SK-N-SH (cell line): ENCODE data around the gene ANGPTL8. TPM values are rescaled to one million over a fixed set of nuclear protein-coding genes. Genes with fewer than 3 reads are reported as not detected.

Experiments
- CTCF ChIA-PET: fragments of 300-600, 350-600 bp; formaldehyde crosslinking; extraction: SDS; loops from one replicate; lab custom pipeline; 2021; lab: Yijun Ruan, JAX
- POLR2A ChIA-PET: fragments of 350-600 bp; sonication (Branson Sonifier 250); formaldehyde crosslinking; extraction: SDS; loops from one replicate; lab custom pipeline; 2020; ENCODE audit warnings: antibody characterized with exemption, inconsistent platforms; lab: Yijun Ruan, JAX
- DNase-seq: peaks from one replicate; pipeline ENCODE4 v3.0.0; 2012
- H2AFZ ChIP-seq: fragments of 200-600 bp; sonication (generic); 2 replicates; pipeline ENCODE4 v1.8.1; 2016; ENCODE audit warnings: antibody characterized with exemption, mild to moderate bottlenecking, low read depth
- H3F3A ChIP-seq: fragments of 200-600 bp; sonication (generic); replicated peaks from 2 replicates; pipeline ENCODE3; 2016; ENCODE audit warnings: antibody characterized with exemption, mild to moderate bottlenecking; ENCODE audit not compliant: insufficient read depth
- H3K27ac ChIP-seq, 2 experiments: fragments of 200-500 bp in 1 of 2; fragments of 200-600 bp in 1 of 2; sonication (Bioruptor generic) in 1 of 2; sonication (generic), shearing (Covaris generic) in 1 of 2; 2 replicates each; pipeline versions ENCODE4 v1.5.1 to v1.6.1; 2014 to 2016; ENCODE audit warnings: low read depth in 2 of 2, inconsistent platforms in 1 of 2, low read length in 1 of 2, mild to moderate bottlenecking in 1 of 2, mixed read lengths in 1 of 2
- H3K27me3 ChIP-seq: fragments of 200-600 bp; sonication (generic), shearing (Covaris generic); 2 replicates; pipeline ENCODE4 v1.6.1; 2016; ENCODE audit warnings: mixed run types; ENCODE audit not compliant: insufficient read depth
- H3K36me3 ChIP-seq, 2 experiments: fragments of 200-500 bp in 1 of 2; fragments of 200-600 bp in 1 of 2; sonication (Bioruptor generic) in 1 of 2; sonication (generic) in 1 of 2; replicated peaks in 1 of 2; 2 replicates each; pipeline versions ENCODE3 to v1.5.1; 2014 to 2016; ENCODE audit warnings: low read length in 1 of 2, mild to moderate bottlenecking in 1 of 2; ENCODE audit not compliant: insufficient read depth in 2 of 2, control insufficient read depth in 1 of 2
- H3K4me1 ChIP-seq, 2 experiments: fragments of 200-500 bp in 1 of 2; fragments of 200-600 bp in 1 of 2; sonication (Bioruptor generic) in 1 of 2; sonication (generic), shearing (Covaris generic) in 1 of 2; 2 replicates each; pipeline versions ENCODE4 v1.5.1 to v1.6.1; 2014 to 2016; ENCODE audit warnings: low read depth in 1 of 2, low read length in 1 of 2, mixed run types in 1 of 2; ENCODE audit not compliant: insufficient read depth in 2 of 2, control insufficient read depth in 1 of 2
- H3K4me2 ChIP-seq: fragments of 200-600 bp; sonication (generic), shearing (Covaris generic); 2 replicates; pipeline ENCODE4 v1.6.1; 2017; ENCODE audit warnings: mixed run types
- H3K4me3 ChIP-seq, 2 experiments: fragments of 200-500 bp in 1 of 2; fragments of 200-600 bp in 1 of 2; sonication (Bioruptor generic) in 1 of 2; sonication (generic), shearing (Covaris generic) in 1 of 2; 2 replicates each; pipeline versions ENCODE4 v1.5.1 to v1.8.1; 2014 to 2016; ENCODE audit warnings: low read depth in 2 of 2, inconsistent platforms in 1 of 2, low read length in 1 of 2, mild to moderate bottlenecking in 1 of 2, mixed read lengths in 1 of 2, moderate library complexity in 1 of 2
- H3K79me2 ChIP-seq: fragments of 200-600 bp; sonication (generic); 2 replicates; pipeline ENCODE4 v1.8.1; 2017; ENCODE audit warnings: mild to moderate bottlenecking; ENCODE audit not compliant: insufficient read depth
- H3K9ac ChIP-seq: fragments of 200-600 bp; sonication (generic); 2 replicates; pipeline ENCODE4 v1.6.1; 2017; ENCODE audit warnings: mixed run types
- H3K9me2 ChIP-seq: fragments of 200-600 bp; sonication (generic); 2 replicates; pipeline ENCODE4 v1.6.1; 2017; ENCODE audit warnings: mixed run types
- H3K9me3 ChIP-seq: fragments of 200-600 bp; sonication (generic); 2 replicates; pipeline ENCODE4 v1.6.1; 2017; ENCODE audit warnings: mixed run types, mild to moderate bottlenecking, moderate library complexity
- H4K20me1 ChIP-seq: fragments of 200-600 bp; sonication (generic); 2 replicates; pipeline ENCODE4 v1.6.1; 2017; ENCODE audit warnings: mild to moderate bottlenecking, mixed run types; ENCODE audit not compliant: insufficient read depth
- CHD2 ChIP-seq: fragments of 150-350 bp; IDR thresholded peaks from 2 replicates; pipeline ENCODE4 v1.6.1; 2018; ENCODE audit warnings: low read length; ENCODE audit not compliant: partially characterized antibody
- ELF1 ChIP-seq: IDR thresholded peaks from 2 replicates; pipeline ENCODE4 v1.4.0; 2012
- EP300 ChIP-seq, 2 experiments: IDR thresholded peaks; 2 replicates each; pipeline versions ENCODE4 v1.4.0 to v1.6.1; 2012; ENCODE audit warnings: borderline replicate concordance in 1 of 2, low read depth in 1 of 2, low read length in 1 of 2
- EZH2phosphoT487 ChIP-seq: fragments of 200-600 bp; sonication (generic); IDR thresholded peaks from 2 replicates; pipeline ENCODE4 v1.6.1; 2017; ENCODE audit warnings: low read depth, mixed run types, mild to moderate bottlenecking, antibody characterized with exemption, moderate library complexity, borderline replicate concordance
- FOXJ3 ChIP-seq: sonication (generic); formaldehyde crosslinking; IDR thresholded peaks from 2 replicates; pipeline ENCODE4 v1.5.1; 2020; ENCODE audit warnings: mild to moderate bottlenecking, missing genetic modification reagents
- GATA2 ChIP-seq: sonication (generic); formaldehyde crosslinking; IDR thresholded peaks from 2 replicates; pipeline ENCODE4 v1.5.0; 2020; ENCODE audit warnings: mild to moderate bottlenecking, missing genetic modification reagents
- IRF3 ChIP-seq: fragments of 150-350 bp; IDR thresholded peaks from 2 replicates; pipeline ENCODE4 v1.6.1; 2016; ENCODE audit warnings: mild to moderate bottlenecking, low read depth, low read length
- JUND ChIP-seq: IDR thresholded peaks from 2 replicates; pipeline ENCODE4 v1.4.0; 2012
- MAX ChIP-seq: IDR thresholded peaks from 2 replicates; pipeline ENCODE4 v1.4.0; 2012; ENCODE audit warnings: low read depth
- MEF2A ChIP-seq: IDR thresholded peaks from 2 replicates; pipeline ENCODE4 v1.4.0; 2012; ENCODE audit warnings: low read depth, borderline replicate concordance
- MXI1 ChIP-seq: IDR thresholded peaks from 2 replicates; pipeline ENCODE4 v1.6.1; 2012; ENCODE audit warnings: mild to moderate bottlenecking, low read depth, low read length, improper control_type of control experiment
- NRF1 ChIP-seq: IDR thresholded peaks from 2 replicates; pipeline ENCODE4 v1.6.1; 2012; ENCODE audit warnings: low read depth, mild to moderate bottlenecking, low read length
- POLR2AphosphoS5 ChIP-seq: IDR thresholded peaks from 2 replicates; pipeline ENCODE4 v1.6.1; 2012; ENCODE audit warnings: low read depth, low read length
- RCOR1 ChIP-seq: fragments of 150-350 bp; IDR thresholded peaks from 2 replicates; pipeline ENCODE4 v1.6.1; 2017; ENCODE audit warnings: antibody characterized with exemption, low read length
- REST ChIP-seq: IDR thresholded peaks from 2 replicates; pipeline ENCODE4 v1.6.1; 2012; ENCODE audit warnings: mild to moderate bottlenecking, low read depth, low read length, moderate library complexity
- RFX5 ChIP-seq: IDR thresholded peaks from 2 replicates; pipeline ENCODE4 v1.6.1; 2012; ENCODE audit warnings: mild to moderate bottlenecking, improper control_type of control experiment, low read length
- SIN3A ChIP-seq: IDR thresholded peaks from 2 replicates; pipeline ENCODE4 v1.6.1; 2012; ENCODE audit warnings: low read depth, mild to moderate bottlenecking, low read length, moderate library complexity, borderline replicate concordance
- TCF12 ChIP-seq: IDR thresholded peaks from 2 replicates; pipeline ENCODE4 v1.4.0; 2012
- USF1 ChIP-seq: IDR thresholded peaks from 2 replicates; pipeline ENCODE4 v1.4.0; 2012; ENCODE audit warnings: low read depth, borderline replicate concordance
- whole genome bisulfite sequencing: methylation state at CpG from one replicate; pipeline ENCODE4 v1.1.6; 2017; ENCODE audit warnings: low lambda C conversion rate; 5-methylcytosine and 5-hydroxymethylcytosine counted together
- polyA plus RNA-seq, 3 experiments: library from polyadenylated mRNA; depleted of rRNA; stranded (reverse); fragments of >200 nt; gene quantifications; 2 replicates each; pipeline ENCODE4 v1.2.3, GENCODE V29; 2012
- TF ChIP-seq, protein P1 (sequence below): fragments of 150-350 bp; IDR thresholded peaks from 2 replicates; pipeline ENCODE4 v1.6.1; 2017; ENCODE audit warnings: antibody characterized with exemption, low read length, low read depth, borderline replicate concordance

Gene ANGPTL8
- polyA plus RNA-seq, 1 of the 3 experiments (the other 2 are of a cell fraction) = 0.21 TPM

- no peak for DNase-seq
- Histone ChIP-seq H3K9me3 (no peaks in the 10 kb centered on the region), H3K9ac (no peak overlapping the region), H3K9me2 (no peaks in the 10 kb centered on the region), H3K79me2 (no peaks in the 10 kb centered on the region), H3K36me3 (peaks cover 4 to 11% of the 10 kb centered on the region in 2 experiments), H3F3A (peaks cover 11% of the 10 kb centered on the region), H2AFZ (no peak overlapping the region), H3K4me3 (no peak overlapping the region), H3K27ac (no peak overlapping the region), H3K27me3 (no peaks in the 10 kb centered on the region), H4K20me1 (no peaks in the 10 kb centered on the region; the same call in 1 of the 2 replicates), H3K4me2 (no peak overlapping the region), H3K4me1 (peaks cover 0 to 4% of the 10 kb centered on the region in 2 experiments; a peak in 1 of 4 replicates)
- TF ChIP-seq RCOR1 (no peak), GATA2 (CRISPR knock-in tag) (no peak), JUND (no peak), EZH2phosphoT487 (no peak), ELF1 (no peak), MXI1 (no peak), IRF3 (no peak), CHD2 (no peak), REST (no peak), USF1 (no peak), FOXJ3 (CRISPR knock-in tag) (no peak), RFX5 (no peak), MEF2A (no peak), POLR2AphosphoS5 (no peak), TCF12 (no peak), MAX (no peak), NRF1 (no peak), EP300 (IDR thresholded peaks at IDR 0.05; ENCODE audit: borderline replicate concordance in 1 of 2, low read depth in 1 of 2, low read length in 1 of 2) (no peak), SIN3A (no peak)
- TF ChIP-seq, protein P1, sequence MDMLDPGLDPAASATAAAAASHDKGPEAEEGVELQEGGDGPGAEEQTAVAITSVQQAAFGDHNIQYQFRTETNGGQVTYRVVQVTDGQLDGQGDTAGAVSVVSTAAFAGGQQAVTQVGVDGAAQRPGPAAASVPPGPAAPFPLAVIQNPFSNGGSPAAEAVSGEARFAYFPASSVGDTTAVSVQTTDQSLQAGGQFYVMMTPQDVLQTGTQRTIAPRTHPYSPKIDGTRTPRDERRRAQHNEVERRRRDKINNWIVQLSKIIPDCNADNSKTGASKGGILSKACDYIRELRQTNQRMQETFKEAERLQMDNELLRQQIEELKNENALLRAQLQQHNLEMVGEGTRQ = no peak
- 93% methylated on average over 5 of the region's 5 CpGs for whole genome bisulfite sequencing
- ChIA-PET CTCF (interaction anchor here (0.9 to 4.1 kb wide), 5 partner anchors 9 to 237 kb away, joined by 3 to 57 read pairs (median 6); partner anchors contain the start of gene DOCK6), POLR2A (no interaction called here)
Observed at GRCh38 chr19:11244846-11245589, 5.6 kb downstream of the ANGPTL8 start.
